Measurements from ENCODE around the gene SLCO3A1.

DNA sequence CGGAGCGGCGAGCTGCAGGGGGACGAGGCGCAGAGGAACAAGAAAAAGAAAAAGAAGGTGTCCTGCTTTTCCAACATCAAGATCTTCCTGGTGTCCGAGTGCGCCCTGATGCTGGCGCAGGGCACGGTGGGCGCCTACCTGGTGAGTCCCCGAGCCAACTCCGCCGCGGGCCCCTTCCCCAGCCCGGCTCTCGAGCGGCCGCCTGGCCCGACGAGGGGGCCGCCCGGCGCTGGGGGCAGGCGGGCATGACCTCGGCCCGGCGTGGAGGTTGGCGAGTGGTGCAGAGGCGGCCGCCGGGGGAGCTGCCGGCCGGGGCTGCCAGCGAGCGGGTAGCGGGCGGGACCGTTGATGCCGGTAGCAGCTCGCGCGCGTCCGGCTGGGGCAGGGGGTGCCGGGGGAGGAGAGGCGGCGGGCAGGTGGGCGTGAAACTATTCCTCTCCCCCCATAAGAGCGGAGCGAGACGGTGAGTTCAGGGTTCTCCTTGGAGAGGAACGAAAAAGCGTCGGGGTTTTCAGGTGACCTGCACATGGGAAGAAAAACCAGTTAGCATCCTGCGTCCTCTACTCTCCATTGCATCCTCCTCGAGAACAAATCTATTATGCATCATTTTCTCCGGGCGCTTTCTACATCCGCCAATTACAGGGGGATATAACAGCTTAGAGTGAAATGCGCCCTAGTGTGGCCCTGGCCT lies 585 bp downstream of the SLCO3A1 start:
- TF ChIP-seq POLR2A (IDR thresholded peaks at IDR 0.05), result no peak
- TF ChIP-seq, protein P1, sequence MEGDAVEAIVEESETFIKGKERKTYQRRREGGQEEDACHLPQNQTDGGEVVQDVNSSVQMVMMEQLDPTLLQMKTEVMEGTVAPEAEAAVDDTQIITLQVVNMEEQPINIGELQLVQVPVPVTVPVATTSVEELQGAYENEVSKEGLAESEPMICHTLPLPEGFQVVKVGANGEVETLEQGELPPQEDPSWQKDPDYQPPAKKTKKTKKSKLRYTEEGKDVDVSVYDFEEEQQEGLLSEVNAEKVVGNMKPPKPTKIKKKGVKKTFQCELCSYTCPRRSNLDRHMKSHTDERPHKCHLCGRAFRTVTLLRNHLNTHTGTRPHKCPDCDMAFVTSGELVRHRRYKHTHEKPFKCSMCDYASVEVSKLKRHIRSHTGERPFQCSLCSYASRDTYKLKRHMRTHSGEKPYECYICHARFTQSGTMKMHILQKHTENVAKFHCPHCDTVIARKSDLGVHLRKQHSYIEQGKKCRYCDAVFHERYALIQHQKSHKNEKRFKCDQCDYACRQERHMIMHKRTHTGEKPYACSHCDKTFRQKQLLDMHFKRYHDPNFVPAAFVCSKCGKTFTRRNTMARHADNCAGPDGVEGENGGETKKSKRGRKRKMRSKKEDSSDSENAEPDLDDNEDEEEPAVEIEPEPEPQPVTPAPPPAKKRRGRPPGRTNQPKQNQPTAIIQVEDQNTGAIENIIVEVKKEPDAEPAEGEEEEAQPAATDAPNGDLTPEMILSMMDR (IDR thresholded peaks at IDR 0.05 in 8 of 11, conservative IDR thresholded peaks at IDR 0.05 in 3 of 11), result peak in 1 of 11 experiments; percentile 21
- TF ChIP-seq POLR2AphosphoS5 (IDR thresholded peaks at IDR 0.05), result no peak
